NOMO-1 (cell line): Measurements from ENCODE around the gene CROCC2.

ENCODE experiments used
- DNase-seq, 2 experiments: peaks; one replicate each; lab custom pipeline; 2025; ENCODE audit not compliant: unreplicated experiment in 2 of 2; lab: John Stamatoyannopoulos, UW

Gene CROCC2

GRCh38 chr2:240953426-240954410, 47.6 kb downstream of the CROCC2 start:
- no peak for DNase-seq

- no peak for DNase-seq
Measured at GRCh38 chr2:240954436-240955305, 48.5 kb downstream of the CROCC2 start.

DNA sequence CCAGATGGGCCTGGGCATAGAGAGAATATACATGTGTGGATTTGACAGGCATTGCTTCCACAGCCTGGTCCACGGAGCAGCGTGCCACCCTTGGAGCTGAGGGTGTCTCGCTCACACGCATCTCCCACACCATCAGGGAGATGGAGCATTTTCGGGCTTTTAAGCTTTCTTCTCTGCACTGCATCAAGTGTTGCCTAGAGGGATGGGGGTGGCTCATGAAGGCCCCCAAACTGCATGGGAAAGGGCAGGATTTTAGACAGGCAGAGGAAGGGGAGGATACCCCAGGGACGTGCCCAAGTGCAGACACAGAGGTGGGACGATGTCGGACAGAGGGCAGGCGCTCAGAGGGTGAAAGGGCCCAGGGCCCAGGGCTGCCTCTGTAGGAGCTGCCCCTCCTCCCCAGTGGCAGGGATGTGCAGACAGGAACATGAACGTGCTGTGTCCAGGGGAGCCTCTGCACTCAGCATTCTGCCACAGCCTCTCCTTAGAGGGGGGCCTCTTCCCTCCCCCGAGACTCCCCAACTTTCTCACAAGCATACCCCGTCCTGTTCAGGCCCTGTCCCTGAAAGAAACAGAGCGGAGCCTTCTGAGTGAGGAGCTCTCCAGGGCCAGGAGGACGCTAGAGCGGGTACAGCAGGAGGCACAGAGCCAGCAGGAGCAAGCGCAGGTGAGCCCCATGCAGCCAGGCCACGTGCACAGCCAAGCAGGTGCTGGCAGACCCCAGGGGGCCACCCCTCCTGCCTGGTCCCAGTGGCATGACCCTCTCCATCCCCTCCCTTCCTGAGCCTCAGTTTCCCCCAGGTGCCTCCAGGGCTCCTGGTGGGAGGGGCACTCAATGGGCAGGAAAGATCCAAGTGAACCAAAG, 49.4 kb downstream of the CROCC2 start:
- no peak for DNase-seq

DNA sequence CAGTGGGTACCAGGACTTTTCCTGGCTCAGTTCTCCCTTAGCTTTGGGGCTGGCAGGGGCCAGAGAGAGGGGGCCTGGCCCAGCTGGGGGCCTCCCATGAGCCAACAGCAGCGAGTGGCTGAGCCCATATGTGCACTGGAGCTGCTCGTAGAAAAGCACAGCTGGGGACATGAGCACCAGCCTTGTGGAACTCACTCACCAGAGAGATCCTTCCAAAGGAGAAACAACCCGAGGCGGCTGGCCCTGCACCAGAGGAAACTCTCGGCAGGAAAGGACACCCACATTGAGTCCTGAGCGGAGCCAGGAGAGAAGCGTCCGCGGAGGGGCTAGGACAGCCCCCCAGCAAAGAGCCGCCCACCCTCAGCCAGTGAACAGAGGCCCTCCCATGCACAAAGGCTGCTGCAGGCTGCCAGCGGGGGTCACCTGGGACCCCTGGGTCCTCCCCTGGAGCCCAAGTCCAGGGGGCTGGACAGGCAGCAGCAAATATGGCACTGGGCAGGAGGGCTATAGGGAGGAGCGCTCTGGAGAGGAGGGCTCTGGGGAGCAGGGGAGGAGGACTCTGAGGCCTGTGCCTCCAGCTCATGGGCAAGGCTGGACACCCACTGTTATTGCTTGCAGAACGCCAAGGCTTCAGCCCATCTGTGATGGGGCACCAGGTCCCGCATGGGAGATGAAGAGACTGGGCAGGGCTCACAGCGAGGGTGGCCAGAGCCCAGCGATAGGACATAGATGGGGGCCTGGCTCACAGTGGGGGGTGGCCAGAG, 50.2 kb downstream of the CROCC2 start:
- no peak for DNase-seq

GRCh38 chr2:240956935-240957655, 51.0 kb downstream of the CROCC2 start:
- DNase-seq, result no peak

DNA sequence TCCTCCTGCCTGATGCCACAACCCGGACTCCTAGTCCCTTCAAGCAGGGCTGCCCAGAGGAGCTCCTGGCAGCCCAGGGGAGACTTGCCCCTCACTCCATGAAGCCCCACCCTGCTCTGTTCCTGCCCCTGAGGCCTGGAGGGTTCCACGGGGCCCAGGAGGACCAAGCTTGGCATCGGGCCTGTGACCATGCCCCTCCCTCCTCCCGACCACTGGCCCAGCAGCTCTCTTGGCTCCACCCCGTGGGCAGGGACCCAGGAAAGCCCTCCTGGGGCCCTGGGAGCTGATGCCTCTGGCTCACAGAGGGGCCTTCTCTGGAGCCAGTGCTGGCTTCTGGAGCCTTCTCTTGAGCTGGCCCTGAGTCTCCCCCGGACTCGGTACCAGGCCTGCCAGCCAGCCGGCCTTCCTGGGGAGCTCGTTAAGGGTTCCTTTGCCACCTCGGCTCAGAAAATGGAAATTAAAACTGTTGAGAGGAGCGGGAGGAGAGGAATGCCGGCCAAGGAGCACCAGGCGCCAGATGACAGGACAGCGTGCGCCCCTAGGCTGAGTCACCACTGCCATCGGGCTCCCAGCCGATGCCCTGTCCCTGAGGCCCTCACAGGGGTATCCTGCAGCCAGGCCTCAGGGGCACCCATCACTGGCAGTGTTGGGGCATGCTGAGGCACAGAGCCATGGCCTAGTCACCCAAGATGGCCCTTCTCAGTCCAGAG, 51.7 kb downstream of the CROCC2 start:
- DNase-seq, result no peak

- no peak for DNase-seq
Measured at GRCh38 chr2:240958366-240959213, 52.5 kb downstream of the CROCC2 start.

- DNase-seq, result no peak
Measured at GRCh38 chr2:240959214-240959940, 53.2 kb downstream of the CROCC2 start.

DNA sequence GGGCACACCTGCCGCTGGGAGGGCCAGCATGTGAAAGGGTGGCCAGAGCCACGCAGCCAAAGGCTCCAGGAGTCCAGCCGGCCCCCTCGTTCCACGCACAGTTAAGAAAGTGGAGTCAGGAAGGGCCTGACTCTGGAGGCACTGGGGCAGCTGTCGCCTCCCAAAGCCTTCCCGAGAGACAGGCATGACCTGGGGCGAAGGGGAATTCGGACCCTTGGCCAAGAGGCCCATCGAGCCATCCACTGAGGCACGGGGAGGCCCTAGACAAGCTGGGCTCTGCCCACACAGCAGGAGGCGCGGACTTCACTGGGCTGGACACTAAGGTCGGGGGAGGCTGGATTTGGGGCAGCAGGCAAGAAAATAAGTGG, 53.8 kb downstream of the CROCC2 start:
- DNase-seq, result no peak

GRCh38 chr2:240960309-240960970, 54.3 kb downstream of the CROCC2 start:
- peak; percentile 92 to 93 for DNase-seq

GRCh38 chr2:240960971-240961876, 55.1 kb downstream of the CROCC2 start:
- peak; percentile 92 to 93 for DNase-seq

- DNase-seq, result no peak
Measured at GRCh38 chr2:240961910-240962299, 55.8 kb downstream of the CROCC2 start.

DNA sequence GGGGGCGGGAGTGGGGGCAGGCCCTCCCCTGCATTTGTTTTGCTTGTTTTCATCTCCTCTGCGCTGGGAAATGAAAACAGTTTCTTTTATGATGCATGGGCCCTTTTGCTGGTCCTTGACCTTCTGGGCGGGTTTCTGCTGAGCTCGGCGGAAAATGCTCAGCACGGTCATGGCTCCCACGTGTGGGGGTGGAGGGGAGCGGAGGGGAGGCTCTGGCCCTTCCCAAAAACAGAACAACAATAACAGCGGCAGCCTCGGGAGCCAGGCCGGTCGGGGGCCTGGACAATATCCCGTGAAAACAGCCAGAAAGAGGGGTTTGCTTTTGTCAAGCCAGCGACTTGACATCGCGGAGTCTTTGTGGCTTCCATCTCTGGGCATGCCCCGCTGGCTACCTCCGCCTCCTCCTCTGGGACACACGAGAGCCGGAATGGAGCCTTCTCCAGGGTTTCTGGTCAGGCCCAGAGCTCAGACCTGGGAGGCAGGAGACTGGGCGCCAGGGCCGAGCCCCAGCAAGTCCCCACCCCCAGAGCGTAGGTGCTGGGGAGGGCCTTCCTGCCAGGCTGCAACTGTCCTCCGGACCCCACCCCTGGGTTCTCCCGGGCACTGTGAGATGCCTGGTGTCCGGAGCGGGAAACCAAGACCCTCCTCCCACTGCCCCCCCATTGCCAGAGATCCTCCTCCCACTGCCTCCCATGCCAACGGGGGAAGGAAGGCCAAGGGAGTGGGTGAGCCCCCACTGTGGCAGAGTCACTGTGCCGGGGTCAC, 56.3 kb downstream of the CROCC2 start:
- DNase-seq, result no peak

DNA sequence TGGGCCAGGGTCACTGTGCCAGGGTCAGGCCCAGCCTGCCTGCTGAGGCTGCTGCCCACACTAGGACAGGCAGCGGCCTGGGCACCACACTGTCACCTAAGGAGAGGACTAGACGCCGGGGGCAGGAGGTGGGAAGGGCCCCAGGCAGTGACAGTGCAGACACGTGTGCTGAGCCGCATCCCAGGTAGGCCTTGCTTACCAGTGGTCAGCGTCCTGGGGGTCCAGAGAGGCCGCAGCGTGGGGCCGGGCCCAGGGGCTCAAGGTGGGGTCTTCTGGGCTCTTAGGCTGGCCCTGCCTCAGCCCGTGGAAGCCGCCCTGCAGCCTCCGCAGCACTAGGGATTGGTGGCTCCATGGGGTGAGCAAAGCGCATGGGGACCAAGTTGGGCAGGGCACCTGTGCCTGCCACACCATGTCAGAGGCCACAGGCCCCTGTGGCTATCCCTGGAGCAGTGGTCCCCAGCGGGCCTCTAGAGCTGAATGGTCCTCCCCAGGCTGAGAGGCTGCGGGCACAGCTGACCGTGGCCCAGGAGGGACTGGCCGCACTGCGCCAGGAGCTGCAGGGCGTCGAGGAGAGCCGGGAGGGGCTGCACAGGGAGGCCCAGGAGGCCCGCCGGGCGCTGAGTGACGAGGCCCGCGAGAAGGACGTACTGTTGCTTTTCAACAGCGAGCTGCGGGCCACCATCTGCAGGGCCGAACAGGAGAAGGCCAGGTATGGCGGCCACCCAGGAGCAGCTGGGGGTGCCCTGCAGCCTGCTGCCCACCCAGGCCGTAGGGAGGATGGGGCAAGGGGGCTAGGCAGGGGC, 57.1 kb downstream of the CROCC2 start:
- DNase-seq, result no peak
